Stimulated activated CD8-positive, alpha-beta memory T cell treated with anti-CD3 and anti-CD28 coated beads, Interleukin-4, amount 100 ng/mL, for 24 hours (primary cell): Measurements from ENCODE around the gene RERE.
"Not testable (repeated sequence)": the region's sequence is repeated elsewhere in the genome, so short reads cannot be mapped to it uniquely, and the experiment has no call there.

Experiments used
- DNase-seq: peaks from one replicate; pipeline ENCODE4 v3.0.0-alpha.2; 2020; ENCODE audit warnings: low read depth

Gene RERE

GRCh38 chr1:8448911-8449661 is 368.4 kb downstream of the RERE start:
- no peak for DNase-seq

- not testable (repeated sequence) for DNase-seq
Measured at GRCh38 chr1:8448505-8448904, 368.9 kb downstream of the RERE start.

GRCh38 chr1:8447616-8448150 is 369.8 kb downstream of the RERE start:
- DNase-seq: no peak

- DNase-seq: not testable (repeated sequence)
Measured at GRCh38 chr1:8446119-8446518, 371.3 kb downstream of the RERE start.

GRCh38 chr1:8443558-8444194 is 373.8 kb downstream of the RERE start:
- no peak for DNase-seq

GRCh38 chr1:8441426-8441825 is 376.0 kb downstream of the RERE start:
- DNase-seq: no peak

- no peak for DNase-seq
Measured at GRCh38 chr1:8439015-8439702, 378.3 kb downstream of the RERE start.

- no peak for DNase-seq
Measured at GRCh38 chr1:8438489-8438888, 379.0 kb downstream of the RERE start.

- DNase-seq: no peak
Measured at GRCh38 chr1:8437347-8437746, 380.1 kb downstream of the RERE start.

- DNase-seq: no peak
Measured at GRCh38 chr1:8435569-8436071, 381.8 kb downstream of the RERE start.

- DNase-seq: no peak
Measured at GRCh38 chr1:8434101-8434500, 383.3 kb downstream of the RERE start.

GRCh38 chr1:8431784-8432183 is 385.7 kb downstream of the RERE start:
- DNase-seq: no peak

- DNase-seq: no peak
Measured at GRCh38 chr1:8431019-8431418, 386.4 kb downstream of the RERE start.

- DNase-seq: no peak
Measured at GRCh38 chr1:8430476-8430875, 387.0 kb downstream of the RERE start.

GRCh38 chr1:8429549-8430110 is 387.8 kb downstream of the RERE start:
- DNase-seq: no peak

GRCh38 chr1:8428441-8428840 is 389.0 kb downstream of the RERE start:
- no peak for DNase-seq

- DNase-seq: no peak
Measured at GRCh38 chr1:8427986-8428385, 389.5 kb downstream of the RERE start.

- DNase-seq: no peak
Measured at GRCh38 chr1:8427493-8427892, 389.9 kb downstream of the RERE start.

GRCh38 chr1:8426996-8427395 is 390.4 kb downstream of the RERE start:
- no peak for DNase-seq

GRCh38 chr1:8425781-8426161 is 391.7 kb downstream of the RERE start:
- no peak for DNase-seq

GRCh38 chr1:8425150-8425780 is 392.2 kb downstream of the RERE start:
- no peak for DNase-seq

- DNase-seq: no peak
Measured at GRCh38 chr1:8424539-8425116, 392.8 kb downstream of the RERE start.
